Measurements from ENCODE around the gene PCNX2. TPM values are rescaled to one million over a fixed set of nuclear protein-coding genes. Genes with fewer than 3 reads are reported as not detected.

PCNX2 gene
- total RNA-seq, 1 experiment from 2014 or later = 96.2 TPM

GRCh38 chr1:232982238-232982944, 313.1 kb downstream of the PCNX2 start:
- Histone ChIP-seq H4K20me1 (ENCODE audit: insufficient read depth, low read depth, low read length) (no peaks in the 10 kb centered on the region), H3K27me3 (ENCODE audit: low read length) (no peaks in the 10 kb centered on the region), H3K4me2 (ENCODE audit: low read depth, low read length, poor library complexity, severe bottlenecking) (no peak overlapping the region), H3K36me3 (ENCODE audit: insufficient read depth, low read length) (no peaks in the 10 kb centered on the region), H3K4me3 (ENCODE audit: low read length) (no peak overlapping the region), H3K9me3 (ENCODE audit: low read length) (no peaks in the 10 kb centered on the region), H3K4me1 (ENCODE audit: low read length) (peaks cover 19% of the 10 kb centered on the region), H3K9ac (ENCODE audit: low read length) (no peak overlapping the region), H2AFZ (ENCODE audit: low read length) (no peak overlapping the region), H3K27ac (ENCODE audit: low read length) (no peak overlapping the region), H3K79me2 (ENCODE audit: low read length) (no peaks in the 10 kb centered on the region), H3K9me2 (replicated peaks; ENCODE audit: insufficient read depth, low read length) (no peaks in the 10 kb centered on the region)
- no peak for DNase-seq

- H3K9ac ChIP-seq (ENCODE audit: low read length) = no peak overlapping the region
Measured at GRCh38 chr1:232980986-232981560, 314.5 kb downstream of the PCNX2 start.

GRCh38 chr1:232980355-232980978, 315.1 kb downstream of the PCNX2 start:
- Histone ChIP-seq H3K4me2 (ENCODE audit: low read depth, low read length, poor library complexity, severe bottlenecking) (no peak overlapping the region), H4K20me1 (ENCODE audit: insufficient read depth, low read depth, low read length) (no peaks in the 10 kb centered on the region), H2AFZ (ENCODE audit: low read length) (no peak overlapping the region), H3K36me3 (ENCODE audit: insufficient read depth, low read length) (no peaks in the 10 kb centered on the region), H3K9me3 (ENCODE audit: low read length) (no peaks in the 10 kb centered on the region), H3K4me1 (ENCODE audit: low read length) (peaks cover 19% of the 10 kb centered on the region), H3K27ac (ENCODE audit: low read length) (no peak overlapping the region), H3K4me3 (ENCODE audit: low read length) (no peak overlapping the region), H3K27me3 (ENCODE audit: low read length) (no peaks in the 10 kb centered on the region), H3K9me2 (replicated peaks; ENCODE audit: insufficient read depth, low read length) (no peaks in the 10 kb centered on the region), H3K9ac (ENCODE audit: low read length) (no peak overlapping the region), H3K79me2 (ENCODE audit: low read length) (no peaks in the 10 kb centered on the region)
- DNase-seq = no peak

More at GRCh38 chr1:232980986-232981560, 314.5 kb downstream of the PCNX2 start:
- Histone ChIP-seq H3K79me2 (ENCODE audit: low read length) (no peaks in the 10 kb centered on the region), H3K9me2 (replicated peaks; ENCODE audit: insufficient read depth, low read length) (no peaks in the 10 kb centered on the region), H2AFZ (ENCODE audit: low read length) (no peak overlapping the region), H3K4me1 (ENCODE audit: low read length) (peaks cover 19% of the 10 kb centered on the region), H4K20me1 (ENCODE audit: insufficient read depth, low read depth, low read length) (no peaks in the 10 kb centered on the region), H3K4me3 (ENCODE audit: low read length) (no peak overlapping the region), H3K4me2 (ENCODE audit: low read depth, low read length, poor library complexity, severe bottlenecking) (no peak overlapping the region), H3K27ac (ENCODE audit: low read length) (no peak overlapping the region), H3K9me3 (ENCODE audit: low read length) (no peaks in the 10 kb centered on the region), H3K36me3 (ENCODE audit: insufficient read depth, low read length) (no peaks in the 10 kb centered on the region), H3K27me3 (ENCODE audit: low read length) (no peaks in the 10 kb centered on the region)
- DNase-seq = no peak

DNA sequence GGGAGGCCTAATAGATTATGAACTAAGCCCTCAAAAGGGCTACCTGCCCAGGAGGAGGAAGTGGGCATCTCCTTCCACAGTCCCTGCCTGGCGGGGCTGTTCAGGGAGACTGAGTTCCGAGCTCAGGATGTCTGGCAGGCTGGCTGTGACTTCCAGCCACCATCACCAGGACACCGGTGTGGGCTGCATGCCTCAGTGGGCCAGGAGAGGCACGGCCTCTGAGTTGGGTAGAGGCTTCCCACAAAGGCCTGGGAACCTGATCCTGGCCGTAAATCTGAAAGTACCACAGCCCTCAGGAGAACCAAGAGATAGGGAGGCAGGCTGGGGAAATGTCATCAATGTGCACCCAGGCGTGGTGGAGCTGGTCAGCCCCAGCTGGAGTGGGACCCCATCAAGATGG, 316.0 kb downstream of the PCNX2 start:
- no peaks in the 10 kb centered on the region for H3K27me3 ChIP-seq (ENCODE audit: low read length)
- no peak overlapping the region for H2AFZ ChIP-seq (ENCODE audit: low read length)
- no peak overlapping the region for H3K4me3 ChIP-seq (ENCODE audit: low read length)
- H3K9me3 ChIP-seq (ENCODE audit: low read length) = no peaks in the 10 kb centered on the region
- H3K79me2 ChIP-seq (ENCODE audit: low read length) = no peaks in the 10 kb centered on the region
- no peak overlapping the region for H3K9ac ChIP-seq (ENCODE audit: low read length)
- H4K20me1 ChIP-seq (ENCODE audit: insufficient read depth, low read depth, low read length) = no peaks in the 10 kb centered on the region
- H3K27ac ChIP-seq (ENCODE audit: low read length) = no peak overlapping the region
- H3K4me2 ChIP-seq (ENCODE audit: low read depth, low read length, poor library complexity, severe bottlenecking) = no peak overlapping the region
- peaks cover 19% of the 10 kb centered on the region for H3K4me1 ChIP-seq (ENCODE audit: low read length)
- no peak for DNase-seq
- H3K9me2 ChIP-seq (replicated peaks; ENCODE audit: insufficient read depth, low read length) = no peaks in the 10 kb centered on the region
- H3K36me3 ChIP-seq (ENCODE audit: insufficient read depth, low read length) = peaks cover 2% of the 10 kb centered on the region; the same call in 1 of the 2 replicates

DNA sequence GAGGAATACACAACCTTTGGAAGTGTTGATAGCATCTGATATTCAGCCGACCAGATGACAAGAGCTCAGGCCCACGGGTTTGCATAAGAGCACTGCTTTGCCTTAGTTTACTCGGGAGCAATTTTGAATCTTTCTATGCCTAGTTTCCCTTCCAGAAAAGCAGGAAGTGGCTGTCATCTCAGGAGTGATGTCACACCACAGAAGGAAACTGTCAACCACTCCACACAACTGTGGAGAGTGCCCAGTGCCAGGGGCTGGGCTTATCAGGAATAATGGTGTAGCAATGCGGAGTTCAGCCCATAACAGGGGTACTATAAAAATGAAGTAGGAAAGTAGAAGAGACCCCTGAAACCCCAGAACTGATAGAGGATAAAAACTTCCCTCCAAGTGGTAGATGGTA, 316.7 kb downstream of the PCNX2 start:
- Histone ChIP-seq H3K79me2 (ENCODE audit: low read length) (no peaks in the 10 kb centered on the region), H3K27ac (ENCODE audit: low read length) (peak overlapping the region; percentile 77), H2AFZ (ENCODE audit: low read length) (no peak overlapping the region), H3K27me3 (ENCODE audit: low read length) (no peaks in the 10 kb centered on the region), H3K4me1 (ENCODE audit: low read length) (peaks cover 19% of the 10 kb centered on the region), H3K9me2 (replicated peaks; ENCODE audit: insufficient read depth, low read length) (no peaks in the 10 kb centered on the region), H3K4me2 (ENCODE audit: low read depth, low read length, poor library complexity, severe bottlenecking) (peak overlapping the region; percentile 47), H3K36me3 (ENCODE audit: insufficient read depth, low read length) (peaks cover 8% of the 10 kb centered on the region; the same call in 1 of the 2 replicates), H3K4me3 (ENCODE audit: low read length) (0 out of 2 replicates have a peak overlapping the region, but pooled peaks have one; percentile 1), H3K9ac (ENCODE audit: low read length) (no peak overlapping the region), H3K9me3 (ENCODE audit: low read length) (no peaks in the 10 kb centered on the region), H4K20me1 (ENCODE audit: insufficient read depth, low read depth, low read length) (no peaks in the 10 kb centered on the region)
- no peak for DNase-seq

- Histone ChIP-seq H3K36me3 (ENCODE audit: insufficient read depth, low read length) (peaks cover 14% of the 10 kb centered on the region), H3K4me2 (ENCODE audit: low read depth, low read length, poor library complexity, severe bottlenecking) (peak overlapping the region; percentile 47), H3K79me2 (ENCODE audit: low read length) (no peaks in the 10 kb centered on the region), H3K9ac (ENCODE audit: low read length) (no peak overlapping the region), H3K9me2 (replicated peaks; ENCODE audit: insufficient read depth, low read length) (no peaks in the 10 kb centered on the region), H3K4me3 (ENCODE audit: low read length) (0 out of 2 replicates have a peak overlapping the region, but pooled peaks have one; percentile 1), H2AFZ (ENCODE audit: low read length) (no peak overlapping the region), H3K27me3 (ENCODE audit: low read length) (no peaks in the 10 kb centered on the region), H4K20me1 (ENCODE audit: insufficient read depth, low read depth, low read length) (no peaks in the 10 kb centered on the region), H3K27ac (ENCODE audit: low read length) (peak overlapping the region; percentile 77), H3K9me3 (ENCODE audit: low read length) (no peaks in the 10 kb centered on the region), H3K4me1 (ENCODE audit: low read length) (peaks cover 19% of the 10 kb centered on the region)
- DNase-seq = no peak
Measured at GRCh38 chr1:232978091-232978634, 317.4 kb downstream of the PCNX2 start.

DNA sequence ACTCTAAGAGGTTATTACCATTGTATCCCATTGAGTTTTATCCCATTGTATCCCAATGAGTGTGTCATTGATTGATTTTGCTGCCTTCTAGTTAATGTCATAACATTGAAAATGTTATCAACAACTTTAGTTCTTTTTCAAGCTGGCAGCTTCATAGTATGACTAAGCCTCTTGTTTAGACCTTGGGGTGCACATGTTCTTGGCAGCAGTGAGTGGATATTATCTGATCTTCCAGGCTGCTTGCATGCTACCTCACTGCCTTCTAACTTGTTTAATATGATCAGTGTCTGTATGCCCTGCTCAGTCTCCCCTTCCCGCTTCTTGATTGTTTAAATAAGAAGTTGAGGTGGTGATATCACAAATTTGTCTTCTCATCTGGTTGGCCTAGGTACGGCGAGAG, 320.6 kb downstream of the PCNX2 start:
- peaks cover 35% of the 10 kb centered on the region for H3K36me3 ChIP-seq (ENCODE audit: insufficient read depth, low read length)
- H3K4me3 ChIP-seq (ENCODE audit: low read length) = no peak overlapping the region
- no peak overlapping the region for H3K9ac ChIP-seq (ENCODE audit: low read length)
- no peak for DNase-seq
- H3K4me2 ChIP-seq (ENCODE audit: low read depth, low read length, poor library complexity, severe bottlenecking) = no peak overlapping the region
- peaks cover 19% of the 10 kb centered on the region for H3K4me1 ChIP-seq (ENCODE audit: low read length)
- no peak overlapping the region for H3K27ac ChIP-seq (ENCODE audit: low read length)
- no peaks in the 10 kb centered on the region for H3K27me3 ChIP-seq (ENCODE audit: low read length)
- no peaks in the 10 kb centered on the region for H3K9me3 ChIP-seq (ENCODE audit: low read length)
- H3K9me2 ChIP-seq (replicated peaks; ENCODE audit: insufficient read depth, low read length) = no peaks in the 10 kb centered on the region
- no peak overlapping the region for H2AFZ ChIP-seq (ENCODE audit: low read length)
- H4K20me1 ChIP-seq (ENCODE audit: insufficient read depth, low read depth, low read length) = no peaks in the 10 kb centered on the region
- no peaks in the 10 kb centered on the region for H3K79me2 ChIP-seq (ENCODE audit: low read length)

Measured in Karpas-422 (cell line).